ENCODE measurements around the gene GATAD2B. TPM values are rescaled to one million over a fixed set of nuclear protein-coding genes. Genes with fewer than 3 reads are reported as not detected.

GATAD2B gene
- total RNA-seq, 1 donor from 2014 or later, result 48.4 TPM

DNA sequence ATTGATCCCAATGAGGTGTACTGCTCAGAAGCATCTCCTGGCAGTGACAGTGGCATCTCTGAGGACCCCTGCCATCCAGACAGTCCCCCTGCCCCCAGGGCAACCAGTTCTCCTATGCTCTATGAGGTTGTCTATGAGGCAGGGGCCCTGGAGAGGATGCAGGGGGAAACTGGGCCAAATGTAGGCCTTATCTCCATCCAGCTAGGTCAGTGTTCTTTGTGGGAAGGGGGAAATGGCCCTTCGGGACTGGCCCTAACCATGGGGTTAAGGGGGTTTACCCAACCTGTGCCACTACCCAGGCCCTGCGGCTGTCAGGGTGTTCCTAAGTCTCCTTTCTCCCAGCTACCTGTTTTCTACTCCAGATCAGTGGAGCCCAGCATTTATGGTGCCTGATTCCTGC lies 46.2 kb upstream of the GATAD2B start:
- FAIRE-seq, result no peak
- H3K27ac ChIP-seq (ENCODE audit: low read depth, low read length), result no peak overlapping the region

DNA sequence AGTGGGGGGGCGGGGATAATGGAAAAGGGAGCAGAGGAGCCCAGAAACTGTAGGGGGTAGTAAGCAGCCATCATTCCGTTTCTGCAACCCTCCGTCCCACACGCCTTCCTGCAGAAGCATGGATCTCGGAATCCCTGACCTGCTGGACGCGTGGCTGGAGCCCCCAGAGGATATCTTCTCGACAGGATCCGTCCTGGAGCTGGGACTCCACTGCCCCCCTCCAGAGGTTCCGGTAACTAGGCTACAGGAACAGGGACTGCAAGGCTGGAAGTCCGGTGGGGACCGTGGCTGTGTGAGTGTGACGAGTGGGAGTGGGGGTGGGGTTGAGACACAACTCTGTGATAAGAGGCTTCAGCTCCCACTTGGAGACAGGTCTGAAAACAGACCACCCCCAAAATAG lies 45.6 kb upstream of the GATAD2B start:
- H3K27ac ChIP-seq (ENCODE audit: low read depth, low read length), result no peak overlapping the region
- DNase-seq (ENCODE audit: low read depth), result no peak
- no peaks in the 10 kb centered on the region for H3K27me3 ChIP-seq (ENCODE audit: insufficient read depth, low read length)
- Mint-ChIP-seq H3K4me1 (ENCODE audit: low read depth, unreplicated experiment) (peaks cover 7% of the 10 kb centered on the region), H3K9me3 (ENCODE audit: unreplicated experiment) (no peaks in the 10 kb centered on the region), H3K27ac (ENCODE audit: unreplicated experiment) (no peak overlapping the region), H3K4me3 (ENCODE audit: unreplicated experiment) (peak overlapping the region; percentile 90), H3K36me3 (ENCODE audit: low read depth, unreplicated experiment) (no peaks in the 10 kb centered on the region), H3K27me3 (ENCODE audit: low read depth, unreplicated experiment) (no peaks in the 10 kb centered on the region)
- no peaks in the 10 kb centered on the region for H4K20me1 ChIP-seq (ENCODE audit: insufficient read depth, low read length)
- H3K79me2 ChIP-seq (ENCODE audit: insufficient read depth, low read length), result peaks cover 9% of the 10 kb centered on the region
- no peak for TF ChIP-seq EZH2 (IDR thresholded peaks at IDR 0.05; ENCODE audit: insufficient read depth, low read length)
- TF ChIP-seq, protein P1, sequence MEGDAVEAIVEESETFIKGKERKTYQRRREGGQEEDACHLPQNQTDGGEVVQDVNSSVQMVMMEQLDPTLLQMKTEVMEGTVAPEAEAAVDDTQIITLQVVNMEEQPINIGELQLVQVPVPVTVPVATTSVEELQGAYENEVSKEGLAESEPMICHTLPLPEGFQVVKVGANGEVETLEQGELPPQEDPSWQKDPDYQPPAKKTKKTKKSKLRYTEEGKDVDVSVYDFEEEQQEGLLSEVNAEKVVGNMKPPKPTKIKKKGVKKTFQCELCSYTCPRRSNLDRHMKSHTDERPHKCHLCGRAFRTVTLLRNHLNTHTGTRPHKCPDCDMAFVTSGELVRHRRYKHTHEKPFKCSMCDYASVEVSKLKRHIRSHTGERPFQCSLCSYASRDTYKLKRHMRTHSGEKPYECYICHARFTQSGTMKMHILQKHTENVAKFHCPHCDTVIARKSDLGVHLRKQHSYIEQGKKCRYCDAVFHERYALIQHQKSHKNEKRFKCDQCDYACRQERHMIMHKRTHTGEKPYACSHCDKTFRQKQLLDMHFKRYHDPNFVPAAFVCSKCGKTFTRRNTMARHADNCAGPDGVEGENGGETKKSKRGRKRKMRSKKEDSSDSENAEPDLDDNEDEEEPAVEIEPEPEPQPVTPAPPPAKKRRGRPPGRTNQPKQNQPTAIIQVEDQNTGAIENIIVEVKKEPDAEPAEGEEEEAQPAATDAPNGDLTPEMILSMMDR (IDR thresholded peaks at IDR 0.05; ENCODE audit: insufficient read depth, low read depth, low read length), result no peak
- H3K9me3 ChIP-seq (ENCODE audit: insufficient read depth, low read depth, low read length), result no peaks in the 10 kb centered on the region
- H3K36me3 ChIP-seq (ENCODE audit: insufficient read depth, low read length), result no peaks in the 10 kb centered on the region
- FAIRE-seq, result no peak
- peak overlapping the region; percentile 100 for H3K4me2 ChIP-seq (ENCODE audit: low read length)
- H3K4me1 ChIP-seq (ENCODE audit: insufficient read depth, low read length), result peaks cover 16% of the 10 kb centered on the region
- H2AFZ ChIP-seq (ENCODE audit: low read depth, low read length), result peak overlapping the region; percentile 87
- peak overlapping the region; percentile 81 for H3K9ac ChIP-seq (ENCODE audit: low read length)
- H3K4me3 ChIP-seq (ENCODE audit: insufficient read depth, low read depth, low read length), result peak overlapping the region; percentile 72

More for the DNA sequence above, 46.2 kb upstream of the GATAD2B start:
- no peak overlapping the region for H3K9ac ChIP-seq (ENCODE audit: low read length)
- H3K9me3 ChIP-seq (ENCODE audit: insufficient read depth, low read depth, low read length), result no peaks in the 10 kb centered on the region
- Mint-ChIP-seq H3K4me1 (ENCODE audit: low read depth, unreplicated experiment) (peaks cover 7% of the 10 kb centered on the region), H3K27ac (ENCODE audit: unreplicated experiment) (no peak overlapping the region), H3K9me3 (ENCODE audit: unreplicated experiment) (no peaks in the 10 kb centered on the region), H3K27me3 (ENCODE audit: low read depth, unreplicated experiment) (no peaks in the 10 kb centered on the region), H3K4me3 (ENCODE audit: unreplicated experiment) (peak overlapping the region; percentile 90), H3K36me3 (ENCODE audit: low read depth, unreplicated experiment) (no peaks in the 10 kb centered on the region)
- peak overlapping the region; percentile 100 for H3K4me2 ChIP-seq (ENCODE audit: low read length)
- H3K36me3 ChIP-seq (ENCODE audit: insufficient read depth, low read length), result no peaks in the 10 kb centered on the region
- DNase-seq (ENCODE audit: low read depth), result no peak
- H3K27me3 ChIP-seq (ENCODE audit: insufficient read depth, low read length), result no peaks in the 10 kb centered on the region
- TF ChIP-seq EZH2 (IDR thresholded peaks at IDR 0.05; ENCODE audit: insufficient read depth, low read length), result no peak
- TF ChIP-seq, protein P1 (IDR thresholded peaks at IDR 0.05; ENCODE audit: insufficient read depth, low read depth, low read length), result no peak
- H2AFZ ChIP-seq (ENCODE audit: low read depth, low read length), result no peak overlapping the region
- H3K4me1 ChIP-seq (ENCODE audit: insufficient read depth, low read length), result peaks cover 16% of the 10 kb centered on the region
- no peaks in the 10 kb centered on the region for H4K20me1 ChIP-seq (ENCODE audit: insufficient read depth, low read length)
- peaks cover 6% of the 10 kb centered on the region for H3K79me2 ChIP-seq (ENCODE audit: insufficient read depth, low read length)
- H3K4me3 ChIP-seq (ENCODE audit: insufficient read depth, low read depth, low read length), result no peak overlapping the region

DNA sequence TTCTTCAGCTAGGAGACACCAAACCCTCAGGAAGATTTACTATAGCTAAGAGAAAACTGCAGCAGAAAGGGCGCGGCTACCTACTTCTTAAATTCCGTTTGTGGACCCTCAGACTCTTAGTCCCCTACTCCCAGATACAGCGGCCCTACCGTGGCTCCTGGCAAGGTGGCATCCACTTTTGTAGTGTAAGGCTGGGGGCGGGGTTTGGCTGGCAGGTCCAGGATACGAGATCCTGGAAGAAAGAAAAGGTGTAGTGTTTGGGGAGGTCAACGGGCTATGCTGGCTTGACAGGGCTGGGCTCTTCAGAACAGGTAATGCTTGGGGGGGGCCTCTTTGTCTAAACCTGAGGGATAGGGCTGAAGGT lies 45.2 kb upstream of the GATAD2B start:
- Histone ChIP-seq H3K9ac (ENCODE audit: low read length) (peak overlapping the region; percentile 81), H3K9me3 (ENCODE audit: insufficient read depth, low read depth, low read length) (no peaks in the 10 kb centered on the region), H4K20me1 (ENCODE audit: insufficient read depth, low read length) (no peaks in the 10 kb centered on the region), H2AFZ (ENCODE audit: low read depth, low read length) (peak overlapping the region; percentile 87), H3K4me2 (ENCODE audit: low read length) (peak overlapping the region; percentile 100), H3K79me2 (ENCODE audit: insufficient read depth, low read length) (peaks cover 12% of the 10 kb centered on the region), H3K27ac (ENCODE audit: low read depth, low read length) (peak overlapping the region; percentile 53), H3K4me3 (ENCODE audit: insufficient read depth, low read depth, low read length) (peak overlapping the region; percentile 72), H3K36me3 (ENCODE audit: insufficient read depth, low read length) (no peaks in the 10 kb centered on the region), H3K4me1 (ENCODE audit: insufficient read depth, low read length) (peaks cover 18% of the 10 kb centered on the region), H3K27me3 (ENCODE audit: insufficient read depth, low read length) (no peaks in the 10 kb centered on the region)
- DNase-seq (ENCODE audit: low read depth), result no peak
- Mint-ChIP-seq H3K36me3 (ENCODE audit: low read depth, unreplicated experiment) (no peaks in the 10 kb centered on the region), H3K4me1 (ENCODE audit: low read depth, unreplicated experiment) (peaks cover 7% of the 10 kb centered on the region), H3K27me3 (ENCODE audit: low read depth, unreplicated experiment) (no peaks in the 10 kb centered on the region), H3K27ac (ENCODE audit: unreplicated experiment) (peak overlapping the region; percentile 82), H3K4me3 (ENCODE audit: unreplicated experiment) (peak overlapping the region; percentile 90), H3K9me3 (ENCODE audit: unreplicated experiment) (no peaks in the 10 kb centered on the region)
- no peak for FAIRE-seq
- TF ChIP-seq, protein P1 (IDR thresholded peaks at IDR 0.05; ENCODE audit: insufficient read depth, low read depth, low read length), result no peak
- no peak for TF ChIP-seq EZH2 (IDR thresholded peaks at IDR 0.05; ENCODE audit: insufficient read depth, low read length)

Data from astrocyte (in vitro differentiated cells and primary cell).